HepG2 (cell line): ENCODE data around the gene PTPMT1. TPM values are rescaled to one million over a fixed set of nuclear protein-coding genes. Genes with fewer than 3 reads are reported as not detected.

Experiments
- ATAC-seq: fragments of 200-7000 bp; cut with Tn5 transposase; 3 replicates; pipeline ENCODE4 v1.9.1; 2020; ENCODE audit warnings: mild to moderate bottlenecking, moderate library complexity
- BruUV-seq: library from RNA; stranded (reverse); fragments of 400-500 nt; replicated peaks from 2 replicates; lab custom pipeline; 2021; lab: Mats Ljungman, UMichigan
- CTCF ChIA-PET: fragments of 300-600 bp; formaldehyde crosslinking; extraction: SDS; loops from one replicate; lab custom pipeline; 2021; ENCODE audit warnings: low total read pairs, inconsistent platforms, low intra/inter-chr PET ratio; lab: Yijun Ruan, JAX
- POLR2A ChIA-PET: fragments of 350-600 bp; sonication (Branson Sonifier 250); formaldehyde crosslinking; loops from one replicate; lab custom pipeline; 2020; ENCODE audit warnings: antibody characterized with exemption, inconsistent platforms; lab: Yijun Ruan, JAX
- DNase-seq: peaks from one replicate; pipeline ENCODE4 v3.0.0-alpha.2; 2015; ENCODE audit warnings: low spot score
- FAIRE-seq: peaks from 3 replicates; lab custom pipeline; 2011; peaks lifted over from hg19 to GRCh38; lab: Jason Lieb, UNC
- H2AFZ ChIP-seq: one replicate; pipeline ENCODE4 v1.6.1; 2011; ENCODE audit warnings: low read length, inconsistent platforms
- H3K27ac ChIP-seq: fragments of 300-600 bp; 3 replicates; pipeline ENCODE4 v1.8.0; 2011; ENCODE audit warnings: mixed run types, mild to moderate bottlenecking, mixed read lengths, low read length, inconsistent platforms; ENCODE audit not compliant: insufficient read depth; ENCODE audit errors: extremely low read length
- H3K27me3 ChIP-seq, 2 experiments: fragments of 200-600 bp in 1 of 2; 2 replicates in 1 of 2; 3 replicates in 1 of 2; pipeline versions ENCODE4 v1.6.0 to v1.8.0; 2011; ENCODE audit warnings: low read length in 2 of 2, mild to moderate bottlenecking in 2 of 2, moderate library complexity in 2 of 2, inconsistent platforms in 1 of 2; ENCODE audit not compliant: insufficient read depth in 2 of 2, control insufficient read depth in 1 of 2
- H3K36me3 ChIP-seq, 2 experiments: fragments of 200-600 bp in 1 of 2; replicated peaks in 1 of 2; 2 replicates in 1 of 2; 3 replicates in 1 of 2; pipeline versions ENCODE4 v1.5.1 to v1.8.0; 2011; ENCODE audit warnings: low read length in 2 of 2, inconsistent platforms in 1 of 2; ENCODE audit not compliant: insufficient read depth in 2 of 2, control insufficient read depth in 1 of 2
- H3K4me1 ChIP-seq: 2 replicates; pipeline ENCODE4 v1.5.1; 2012; ENCODE audit warnings: low read length, inconsistent platforms; ENCODE audit not compliant: insufficient read depth
- H3K4me2 ChIP-seq: 2 replicates; pipeline ENCODE4 v1.6.0; 2011; ENCODE audit warnings: low read depth, low read length, inconsistent platforms
- H3K4me3 ChIP-seq, 3 experiments: fragments of 200-600 bp in 1 of 3; sonication (generic), shearing (Covaris generic) in 1 of 3; replicated peaks in 1 of 3; 2 replicates each; pipeline ENCODE4 v1.5.1; 2011 to 2016; ENCODE audit warnings: low read length in 3 of 3, inconsistent platforms in 2 of 3, low read depth in 2 of 3, mild to moderate bottlenecking in 2 of 3, control low read depth in 1 of 3, mixed read lengths in 1 of 3; ENCODE audit not compliant: insufficient read depth in 1 of 3
- H3K79me2 ChIP-seq: one replicate; pipeline ENCODE4 v1.6.1; 2011; ENCODE audit warnings: low read length, inconsistent platforms; ENCODE audit not compliant: insufficient read depth
- H3K9ac ChIP-seq: 2 replicates; pipeline ENCODE4 v1.6.0; 2011; ENCODE audit warnings: mild to moderate bottlenecking, low read depth, low read length, inconsistent platforms; ENCODE audit not compliant: insufficient read depth
- H3K9me3 ChIP-seq: 2 replicates; pipeline ENCODE4 v1.5.1; 2012; ENCODE audit warnings: mild to moderate bottlenecking, low read length
- H4K20me1 ChIP-seq: 2 replicates; pipeline ENCODE4 v1.6.0; 2011; ENCODE audit warnings: inconsistent platforms, mild to moderate bottlenecking, low read length, moderate library complexity; ENCODE audit not compliant: insufficient read depth
- CTCF ChIP-seq: sonication (generic); formaldehyde crosslinking; IDR thresholded peaks from 2 replicates; pipeline ENCODE4 v1.5.0; 2020; ENCODE audit warnings: mild to moderate bottlenecking, missing genetic modification reagents, moderate library complexity
- DMTF1 ChIP-seq: sonication (generic); formaldehyde crosslinking; IDR thresholded peaks from 2 replicates; pipeline ENCODE4 v1.4.0; 2020; ENCODE audit warnings: mild to moderate bottlenecking, missing genetic modification reagents
- GABPA ChIP-seq, 2 experiments: IDR thresholded peaks; 2 replicates each; pipeline ENCODE4 v1.6.1; 2011 to 2016; ENCODE audit warnings: low read depth in 2 of 2, low read length in 1 of 2, missing biosample characterization in 1 of 2, missing genetic modification characterization in 1 of 2
- HIVEP1 ChIP-seq: sonication (generic); formaldehyde crosslinking; IDR thresholded peaks from 2 replicates; pipeline ENCODE4 v1.4.0; 2020; ENCODE audit warnings: mild to moderate bottlenecking, missing genetic modification reagents
- HMGA1 ChIP-seq: sonication (generic); formaldehyde crosslinking; conservative IDR thresholded peaks from 2 replicates; pipeline ENCODE4 v1.4.0; 2020; ENCODE audit warnings: missing genetic modification reagents
- NFRKB ChIP-seq: fragments of 450-650 bp; IDR thresholded peaks from 2 replicates; pipeline ENCODE4 v1.6.1; 2017
- PHF5A ChIP-seq: IDR thresholded peaks from one replicate; pipeline ENCODE4 v1.6.1; 2018; ENCODE audit warnings: low read depth, missing genetic modification reagents; ENCODE audit not compliant: unreplicated experiment
- STAG1 ChIP-seq: sonication (generic); formaldehyde crosslinking; IDR thresholded peaks from 2 replicates; pipeline ENCODE4 v1.4.0; 2020; ENCODE audit warnings: missing genetic modification reagents
- TGIF2 ChIP-seq: IDR thresholded peaks from 2 replicates; pipeline ENCODE4 v1.6.1; 2016; ENCODE audit warnings: control low read depth, missing compliant biosample characterization
- XRCC5 ChIP-seq: fragments of 200-400 bp; formaldehyde crosslinking; optimal IDR thresholded peaks from 2 replicates; pipeline ENCODE3; 2017; ENCODE audit warnings: mild to moderate bottlenecking, low read length
- ZNF124 ChIP-seq: sonication (generic); formaldehyde crosslinking; IDR thresholded peaks from 2 replicates; pipeline ENCODE4 v1.4.0; 2020; ENCODE audit warnings: missing genetic modification reagents
- ZNF18 ChIP-seq: sonication (generic); formaldehyde crosslinking; IDR thresholded peaks from 2 replicates; pipeline ENCODE4 v1.8.0; 2022; ENCODE audit warnings: mild to moderate bottlenecking, missing genetic modification reagents; ENCODE audit not compliant: insufficient replicate concordance
- ZNF740 ChIP-seq: sonication (generic); formaldehyde crosslinking; IDR thresholded peaks from 2 replicates; pipeline ENCODE4 v1.4.0; 2020; ENCODE audit warnings: missing genetic modification reagents
- ZNF746 ChIP-seq: sonication (generic); formaldehyde crosslinking; IDR thresholded peaks from 2 replicates; pipeline ENCODE4 v1.8.0; 2022; ENCODE audit warnings: mild to moderate bottlenecking, missing genetic modification reagents
- ZSCAN12 ChIP-seq: sonication (generic); formaldehyde crosslinking; IDR thresholded peaks from 2 replicates; pipeline ENCODE4 v1.9.0; 2021; ENCODE audit warnings: mild to moderate bottlenecking, missing genetic modification reagents
- WGBS: methylation state at CpG from one replicate; pipeline ENCODE4 v1.1.6; 2017; ENCODE audit warnings: low lambda C conversion rate; 5-methylcytosine and 5-hydroxymethylcytosine counted together
- in situ Hi-C: cut with HindIII; loops from 2 replicates; pipeline ENCODE4 v1.10.0; 2017; ENCODE audit warnings: low pct_unique_long_range_greater_than_20kb; ENCODE audit not compliant: extremely low pct_ligation_motif_present
- intact Hi-C: fragments of 100-400 bp; cut with micrococcal nuclease; formaldehyde crosslinking; loops from one replicate; pipeline ENCODE4 v1.10.0; 2022; ENCODE audit not compliant: unreplicated experiment
- polyA plus RNA-seq, 8 experiments: library from polyadenylated mRNA; depleted of rRNA in 3 of 8; stranded (reverse) in 7 of 8; unstranded in 1 of 8; fragments of >200 nt; fragmentation: Illumina TruSeq in 4 of 8; extraction: Trizol in 4 of 8; gene quantifications; 2 replicates each; pipeline versions ENCODE4 v1.2.1 to v1.2.3, GENCODE V29; 2011 to 2016; ENCODE audit warnings: low read depth in 4 of 8, missing spikeins in 1 of 8, mixed read lengths in 1 of 8; ENCODE audit not compliant: insufficient read depth in 1 of 8
- total RNA-seq, 5 experiments: library from RNA; depleted of rRNA; stranded (reverse); fragments of >200 nt; fragmentation: Illumina TruSeq; extraction: Trizol; gene quantifications; 2 replicates each; pipeline ENCODE4 v1.2.3, GENCODE V29; 2016; ENCODE audit warnings: low read depth in 1 of 5

The PTPMT1 gene
- total and polyA plus RNA-seq, 2 of the 13 experiments (the other 11 are each of a cell fraction or from before 2014, with no cell fraction given), result 55.6 to 129 TPM

GRCh38 chr11:47616726-47617416 lies 51.5 kb downstream of the PTPMT1 start (continued):
- TF ChIP-seq ZSCAN12 (CRISPR knock-in tag) (no peak), GABPA (IDR thresholded peaks at IDR 0.05; ENCODE audit: low read depth, low read length) (no peak), GABPA (CRISPR knock-in tag; IDR thresholded peaks at IDR 0.05; ENCODE audit: low read depth) (0 out of 2 replicates have a peak, but pooled peaks have one; percentile 16), PHF5A (CRISPR knock-in tag) (no peak), STAG1 (CRISPR knock-in tag) (peak; percentile 91), TGIF2 (0 out of 2 replicates have a peak, but pooled peaks have one; percentile 32), CTCF (CRISPR knock-in tag) (peak; percentile 85), XRCC5 (no peak), HIVEP1 (CRISPR knock-in tag) (no peak), NFRKB (no peak), ZNF746 (no peak), HMGA1 (CRISPR knock-in tag) (no peak), ZNF740 (CRISPR knock-in tag) (no peak)

- in situ Hi-C loops, result no loop called here
- no peak for ATAC-seq
- Histone ChIP-seq H3K4me3 (no peak overlapping the region), H3K4me2 (no peak overlapping the region), H3K36me3 (peaks cover 6 to 34% of the 10 kb centered on the region in 2 experiments; a peak in 4 of 5 replicates), H3K9me3 (no peaks in the 10 kb centered on the region), H3K27me3 (no peaks in the 10 kb centered on the region), H4K20me1 (no peaks in the 10 kb centered on the region), H2AFZ (no peak overlapping the region), H3K4me1 (no peaks in the 10 kb centered on the region), H3K79me2 (no peaks in the 10 kb centered on the region), H3K9ac (no peak overlapping the region), H3K27ac (no peak overlapping the region)
- no TSS peak for BruUV-seq
- no peak for TF ChIP-seq ZNF124 (CRISPR knock-in tag)
- TF ChIP-seq DMTF1 (CRISPR knock-in tag), result no peak
- no peak for TF ChIP-seq ZNF18
- CTCF ChIA-PET, result no interaction called here
- FAIRE-seq, result no peak
- DNase-seq, result no peak
- 97% methylated on average over 3 of the region's 3 CpGs for WGBS
- POLR2A ChIA-PET, result interaction anchor here (0.8 to 1.0 kb wide), 2 partner anchors 30 to 39 kb away, joined by 3 read pairs; partner anchors contain the start of genes KBTBD4 and NDUFS3
- intact Hi-C loops, result no loop called here
Observed at GRCh38 chr11:47617417-47617809, 52.0 kb downstream of the PTPMT1 start.
